ENCODE results near the gene SLC6A11. TPM values are rescaled to one million over a fixed set of nuclear protein-coding genes. Genes with fewer than 3 reads are reported as not detected.

The SLC6A11 gene
- total RNA-seq, 4 donors from 2014 or later: 0.05 TPM; not detected in 3

DNA sequence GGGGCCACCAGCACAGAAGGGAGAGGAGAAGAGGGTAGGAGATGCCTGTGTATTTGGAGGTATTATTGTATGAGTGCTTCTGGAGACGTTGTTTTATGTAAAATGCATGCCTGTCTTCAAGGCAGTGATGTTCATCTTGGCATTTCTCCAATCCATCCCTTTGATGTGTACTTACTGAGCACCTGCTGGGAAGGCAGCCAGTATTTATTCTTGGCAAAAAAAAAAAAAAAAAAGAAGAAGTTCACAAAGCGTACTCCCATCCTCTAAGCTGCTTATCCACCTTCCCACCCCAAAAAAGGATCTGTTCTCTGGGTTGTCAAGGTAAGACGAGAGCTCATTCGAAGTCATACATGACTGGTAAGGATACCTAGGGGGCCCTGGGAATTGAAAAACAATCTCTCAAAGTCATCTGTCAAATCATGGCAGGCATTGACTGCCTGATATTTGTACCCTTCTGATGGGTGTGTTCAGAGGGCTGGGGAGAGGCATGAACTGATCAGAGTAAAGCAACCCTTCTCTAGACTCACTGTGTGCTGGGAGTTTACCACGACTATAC lies 146.5 kb downstream of the SLC6A11 start:
- no peaks in the 10 kb centered on the region for H3K36me3 ChIP-seq
- ATAC-seq: no peak
- H3K4me1 ChIP-seq: no peaks in the 10 kb centered on the region
- 48 to 51% methylated on average over 5 of the region's 5 CpGs for WGBS, 2 donors (ENCODE audit: low coverage in 1 of 2)
- H3K27me3 ChIP-seq: peaks cover 61% of the 10 kb centered on the region
- no peak overlapping the region for H3K4me3 ChIP-seq
- no peak overlapping the region for H3K27ac ChIP-seq
- TF ChIP-seq, protein P1, sequence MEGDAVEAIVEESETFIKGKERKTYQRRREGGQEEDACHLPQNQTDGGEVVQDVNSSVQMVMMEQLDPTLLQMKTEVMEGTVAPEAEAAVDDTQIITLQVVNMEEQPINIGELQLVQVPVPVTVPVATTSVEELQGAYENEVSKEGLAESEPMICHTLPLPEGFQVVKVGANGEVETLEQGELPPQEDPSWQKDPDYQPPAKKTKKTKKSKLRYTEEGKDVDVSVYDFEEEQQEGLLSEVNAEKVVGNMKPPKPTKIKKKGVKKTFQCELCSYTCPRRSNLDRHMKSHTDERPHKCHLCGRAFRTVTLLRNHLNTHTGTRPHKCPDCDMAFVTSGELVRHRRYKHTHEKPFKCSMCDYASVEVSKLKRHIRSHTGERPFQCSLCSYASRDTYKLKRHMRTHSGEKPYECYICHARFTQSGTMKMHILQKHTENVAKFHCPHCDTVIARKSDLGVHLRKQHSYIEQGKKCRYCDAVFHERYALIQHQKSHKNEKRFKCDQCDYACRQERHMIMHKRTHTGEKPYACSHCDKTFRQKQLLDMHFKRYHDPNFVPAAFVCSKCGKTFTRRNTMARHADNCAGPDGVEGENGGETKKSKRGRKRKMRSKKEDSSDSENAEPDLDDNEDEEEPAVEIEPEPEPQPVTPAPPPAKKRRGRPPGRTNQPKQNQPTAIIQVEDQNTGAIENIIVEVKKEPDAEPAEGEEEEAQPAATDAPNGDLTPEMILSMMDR (IDR thresholded peaks at IDR 0.05): no peak
- no peak for TF ChIP-seq POLR2A (IDR thresholded peaks at IDR 0.05)
- no peaks in the 10 kb centered on the region for H3K9me3 ChIP-seq

DNA sequence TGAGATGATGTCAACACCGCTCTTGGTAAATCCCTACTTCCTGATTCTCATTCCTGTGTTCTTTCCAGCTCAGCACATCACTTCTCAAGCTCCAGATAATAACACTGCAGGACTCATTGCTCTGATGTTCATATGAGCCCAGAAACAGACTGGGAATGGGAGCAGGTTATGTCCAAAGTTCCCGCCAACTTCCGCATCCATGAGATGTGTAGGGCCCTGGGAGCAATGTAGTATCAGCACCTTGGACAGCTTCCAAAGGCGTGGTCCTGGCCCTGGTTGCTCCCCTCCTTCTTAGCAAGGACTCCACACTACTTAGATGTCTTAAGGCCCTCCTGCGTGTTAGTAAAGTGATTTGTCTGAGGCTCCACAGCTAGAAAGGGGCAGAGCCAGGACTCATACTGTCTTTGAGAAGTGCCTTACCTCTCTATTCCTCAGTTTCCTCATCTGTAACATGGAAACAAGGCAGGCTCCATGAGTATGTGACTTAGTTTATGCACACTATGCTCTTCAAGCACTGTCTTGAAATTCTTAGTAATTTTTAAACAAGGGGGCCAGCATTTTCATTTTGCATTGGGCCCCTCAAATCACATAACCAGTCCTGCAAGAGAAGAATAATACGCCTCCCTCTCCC lies 148.6 kb downstream of the SLC6A11 start:
- Histone ChIP-seq H3K36me3 (no peaks in the 10 kb centered on the region), H3K4me1 (no peaks in the 10 kb centered on the region), H3K9me3 (no peaks in the 10 kb centered on the region), H3K27me3 (peaks cover 65% of the 10 kb centered on the region), H3K27ac (no peak overlapping the region), H3K4me3 (no peak overlapping the region)
- no peak for TF ChIP-seq POLR2AphosphoS5 (IDR thresholded peaks at IDR 0.05)
- no peak for TF ChIP-seq POLR2A (IDR thresholded peaks at IDR 0.05)
- TF ChIP-seq, protein P1 (IDR thresholded peaks at IDR 0.05): no peak
- no peak for TF ChIP-seq EP300 (IDR thresholded peaks at IDR 0.05)
- ATAC-seq: no peak
- 40 to 50% methylated on average over 1 to 4 of the region's 6 CpGs for WGBS, 2 donors (ENCODE audit: low coverage in 1 of 2)

DNA sequence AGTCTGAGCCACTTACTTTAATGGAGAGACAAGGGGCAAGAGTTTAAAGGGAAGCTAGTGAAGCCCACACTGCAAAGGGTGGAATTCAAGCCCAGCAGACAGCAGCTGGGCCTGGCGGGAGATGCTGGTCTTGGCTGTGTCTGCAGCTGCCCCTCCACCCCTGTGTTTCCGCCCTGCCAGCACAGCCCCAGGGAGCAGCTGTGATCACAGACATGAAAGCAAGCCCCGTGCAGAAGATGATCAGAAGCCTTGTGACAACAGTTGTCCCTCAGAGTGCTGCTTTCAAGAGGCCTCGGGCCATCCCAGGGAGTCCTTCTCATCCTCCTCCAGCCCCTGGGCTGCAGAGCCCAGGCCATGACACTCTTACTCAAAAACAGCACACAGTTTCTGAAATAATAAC lies 152.4 kb downstream of the SLC6A11 start:
- Histone ChIP-seq H3K9me3 (no peaks in the 10 kb centered on the region), H3K4me1 (no peaks in the 10 kb centered on the region), H3K27ac (no peak overlapping the region), H3K4me3 (no peak overlapping the region), H3K36me3 (no peaks in the 10 kb centered on the region), H3K27me3 (peaks cover 82% of the 10 kb centered on the region)
- 0% methylated on average over 1 of the region's 4 CpGs; no CpG with 5 or more reads in 1 of the 2 donors for WGBS, 2 donors (ENCODE audit: low coverage in 1 of 2)
- ATAC-seq: no peak
- TF ChIP-seq POLR2AphosphoS5 (IDR thresholded peaks at IDR 0.05) (no peak), EP300 (IDR thresholded peaks at IDR 0.05) (no peak), POLR2A (IDR thresholded peaks at IDR 0.05) (no peak)
- TF ChIP-seq, protein P1 (IDR thresholded peaks at IDR 0.05): no peak

DNA sequence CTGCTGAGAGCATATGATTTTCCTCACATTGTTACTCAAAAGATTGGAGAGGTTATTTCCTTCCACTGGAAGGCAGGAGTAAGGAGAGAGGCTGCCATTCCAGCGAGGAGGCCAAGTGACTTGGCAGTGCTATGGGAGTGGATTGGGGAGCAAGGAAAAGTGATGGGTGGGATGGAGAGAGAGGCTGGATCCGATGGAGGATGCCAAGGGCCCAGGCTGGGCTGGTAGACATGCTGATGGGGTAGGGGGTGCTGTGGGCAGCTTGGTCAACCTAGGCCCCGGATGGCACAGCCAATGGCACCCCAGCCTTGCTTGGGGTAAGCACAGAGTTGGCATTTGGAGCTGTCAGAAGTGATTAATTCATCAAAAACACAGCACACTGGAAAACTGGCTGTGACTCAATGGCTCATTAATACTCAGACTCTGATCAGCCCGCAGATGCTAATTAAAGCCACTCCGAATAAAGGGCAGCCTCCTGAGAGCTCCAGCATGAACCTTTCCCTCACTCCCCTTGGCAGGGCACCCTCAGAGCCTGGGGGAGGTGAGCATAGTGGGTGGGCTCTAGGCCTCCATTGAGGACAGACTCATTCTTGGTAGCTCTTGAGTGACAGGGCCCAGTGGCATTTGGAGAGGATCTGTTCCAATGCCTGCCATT lies 154.4 kb downstream of the SLC6A11 start:
- H3K9me3 ChIP-seq: no peaks in the 10 kb centered on the region
- no peaks in the 10 kb centered on the region for H3K36me3 ChIP-seq
- no peak overlapping the region for H3K27ac ChIP-seq
- H3K4me3 ChIP-seq: no peak overlapping the region
- TF ChIP-seq EP300 (IDR thresholded peaks at IDR 0.05) (no peak), POLR2A (IDR thresholded peaks at IDR 0.05) (no peak), POLR2AphosphoS5 (IDR thresholded peaks at IDR 0.05) (no peak)
- TF ChIP-seq, protein P1 (IDR thresholded peaks at IDR 0.05): no peak
- no peak for ATAC-seq
- no peaks in the 10 kb centered on the region for H3K4me1 ChIP-seq
- peaks cover 76% of the 10 kb centered on the region for H3K27me3 ChIP-seq
- WGBS, 2 donors (ENCODE audit: low coverage in 1 of 2): 40 to 46% methylated on average over 1 to 3 of the region's 5 CpGs

Data from gastroesophageal sphincter (tissue), 4 donors.